Glutamatergic neuron (in vitro differentiated cells): ENCODE results near the gene DNASE1. TPM values are rescaled to one million over a fixed set of nuclear protein-coding genes. Genes with fewer than 3 reads are reported as not detected.

Experiments used
- DNase-seq: peaks from one replicate; pipeline ENCODE4 v3.0.0; 2022
- H3K27ac Mint-ChIP-seq: one replicate; pipeline ENCODE4 v1.8.0; 2020; ENCODE audit warnings: mild to moderate bottlenecking, mixed read lengths, inconsistent platforms; ENCODE audit not compliant: unreplicated experiment
- H3K27me3 Mint-ChIP-seq: one replicate; pipeline ENCODE4 v1.8.0; 2020; ENCODE audit warnings: mild to moderate bottlenecking, moderate library complexity, mixed read lengths, inconsistent platforms; ENCODE audit not compliant: unreplicated experiment
- H3K36me3 Mint-ChIP-seq: one replicate; pipeline ENCODE4 v1.8.0; 2020; ENCODE audit warnings: mild to moderate bottlenecking, mixed read lengths, inconsistent platforms; ENCODE audit not compliant: unreplicated experiment
- H3K4me1 Mint-ChIP-seq: one replicate; pipeline ENCODE4 v1.8.0; 2020; ENCODE audit warnings: mild to moderate bottlenecking, low read depth, mixed read lengths, inconsistent platforms; ENCODE audit not compliant: unreplicated experiment
- H3K4me3 Mint-ChIP-seq: one replicate; pipeline ENCODE4 v1.8.0; 2020; ENCODE audit warnings: mild to moderate bottlenecking, mixed read lengths, inconsistent platforms; ENCODE audit not compliant: unreplicated experiment
- H3K9me3 Mint-ChIP-seq: one replicate; pipeline ENCODE4 v1.8.0; 2020; ENCODE audit warnings: mild to moderate bottlenecking, moderate library complexity, mixed read lengths, inconsistent platforms; ENCODE audit not compliant: unreplicated experiment
- total RNA-seq: library from RNA; stranded (reverse); fragmentation: NEBNext Ultra II Directional; extraction: Animal tissue kit (Norgen Biotek cat#: 25700); gene quantifications from one replicate; pipeline ENCODE4 v1.2.1, GENCODE V29; 2021; ENCODE audit not compliant: unreplicated experiment
- TF ChIP-seq, protein P1 (sequence below): fragments of 200-600 bp; sonication (generic); IDR thresholded peaks from one replicate; pipeline ENCODE4 v1.5.0; 2021; ENCODE audit not compliant: partially characterized antibody, unreplicated experiment

Gene DNASE1
- total RNA-seq, 1 donor from 2014 or later, result 34.3 TPM

DNA sequence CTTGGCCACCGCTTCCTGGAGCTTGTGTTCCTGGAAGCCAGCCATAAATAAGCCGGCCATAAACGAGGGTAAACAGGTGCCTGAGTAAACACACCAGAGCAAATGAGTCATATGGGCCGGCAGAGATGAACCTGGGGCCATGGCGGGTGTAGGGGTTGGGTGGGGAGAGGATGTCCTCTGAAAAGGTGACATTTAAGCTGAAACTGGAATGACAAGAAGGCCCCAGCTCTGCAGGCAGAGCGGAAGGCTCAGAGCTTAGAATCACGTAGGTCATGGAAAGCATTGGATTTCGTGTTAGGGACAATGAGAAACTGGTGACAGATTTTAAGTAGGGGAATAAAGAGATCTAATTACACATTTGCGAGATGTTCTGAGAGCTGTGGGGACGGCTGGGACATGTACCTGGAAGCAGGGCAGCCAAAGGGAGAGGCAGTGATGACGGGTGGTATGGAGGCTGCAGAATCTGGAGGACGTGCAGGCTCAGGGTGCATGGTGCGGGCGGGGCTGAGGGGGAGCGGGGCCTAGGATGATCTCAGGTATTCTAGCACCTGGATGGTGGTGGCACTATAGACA is 8.1 kb upstream of the DNASE1 start:
- Mint-ChIP-seq H3K4me3 (no peak overlapping the region), H3K9me3 (peaks cover 5% of the 10 kb centered on the region), H3K27ac (no peak overlapping the region), H3K27me3 (peaks cover 4% of the 10 kb centered on the region), H3K4me1 (peaks cover 19% of the 10 kb centered on the region), H3K36me3 (no peaks in the 10 kb centered on the region)
- TF ChIP-seq, protein P1, sequence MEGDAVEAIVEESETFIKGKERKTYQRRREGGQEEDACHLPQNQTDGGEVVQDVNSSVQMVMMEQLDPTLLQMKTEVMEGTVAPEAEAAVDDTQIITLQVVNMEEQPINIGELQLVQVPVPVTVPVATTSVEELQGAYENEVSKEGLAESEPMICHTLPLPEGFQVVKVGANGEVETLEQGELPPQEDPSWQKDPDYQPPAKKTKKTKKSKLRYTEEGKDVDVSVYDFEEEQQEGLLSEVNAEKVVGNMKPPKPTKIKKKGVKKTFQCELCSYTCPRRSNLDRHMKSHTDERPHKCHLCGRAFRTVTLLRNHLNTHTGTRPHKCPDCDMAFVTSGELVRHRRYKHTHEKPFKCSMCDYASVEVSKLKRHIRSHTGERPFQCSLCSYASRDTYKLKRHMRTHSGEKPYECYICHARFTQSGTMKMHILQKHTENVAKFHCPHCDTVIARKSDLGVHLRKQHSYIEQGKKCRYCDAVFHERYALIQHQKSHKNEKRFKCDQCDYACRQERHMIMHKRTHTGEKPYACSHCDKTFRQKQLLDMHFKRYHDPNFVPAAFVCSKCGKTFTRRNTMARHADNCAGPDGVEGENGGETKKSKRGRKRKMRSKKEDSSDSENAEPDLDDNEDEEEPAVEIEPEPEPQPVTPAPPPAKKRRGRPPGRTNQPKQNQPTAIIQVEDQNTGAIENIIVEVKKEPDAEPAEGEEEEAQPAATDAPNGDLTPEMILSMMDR, result no peak
- DNase-seq, result no peak

DNA sequence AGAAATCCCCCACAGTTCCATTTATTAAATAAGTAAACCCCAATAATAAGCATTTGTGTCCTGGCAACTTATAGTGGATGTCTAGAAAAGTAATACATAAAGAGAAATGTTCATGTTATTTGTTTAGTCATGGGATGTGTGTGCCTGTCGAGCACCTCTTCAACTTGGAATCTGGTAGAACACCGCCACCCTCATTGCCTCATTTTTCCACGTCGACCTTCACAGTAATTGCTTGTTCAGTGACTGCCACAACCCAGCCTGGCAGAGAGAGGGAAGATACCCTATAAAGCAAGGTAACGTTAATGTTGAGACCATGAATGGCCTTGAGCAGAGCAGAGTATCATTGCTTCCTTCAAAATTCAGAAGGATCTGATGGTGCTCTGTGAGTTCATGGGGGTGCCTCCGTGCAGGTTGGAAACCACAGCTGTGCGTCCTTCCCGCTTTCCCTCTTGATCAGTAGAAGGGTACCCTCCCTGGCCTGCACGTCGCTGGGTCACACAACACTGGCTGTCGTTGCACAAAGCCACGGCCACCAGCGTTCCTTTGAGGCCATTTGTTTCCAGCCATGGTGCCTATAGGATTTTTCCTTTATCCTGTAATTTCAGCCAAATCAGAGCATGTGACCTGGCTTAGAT is 3.7 kb upstream of the DNASE1 start:
- H3K36me3 Mint-ChIP-seq, result no peaks in the 10 kb centered on the region
- TF ChIP-seq, protein P1, result no peak
- DNase-seq, result no peak
- no peaks in the 10 kb centered on the region for H3K27me3 Mint-ChIP-seq
- no peak overlapping the region for H3K27ac Mint-ChIP-seq
- H3K9me3 Mint-ChIP-seq, result peaks cover 3% of the 10 kb centered on the region
- H3K4me3 Mint-ChIP-seq, result no peak overlapping the region
- peaks cover 9% of the 10 kb centered on the region for H3K4me1 Mint-ChIP-seq

DNA sequence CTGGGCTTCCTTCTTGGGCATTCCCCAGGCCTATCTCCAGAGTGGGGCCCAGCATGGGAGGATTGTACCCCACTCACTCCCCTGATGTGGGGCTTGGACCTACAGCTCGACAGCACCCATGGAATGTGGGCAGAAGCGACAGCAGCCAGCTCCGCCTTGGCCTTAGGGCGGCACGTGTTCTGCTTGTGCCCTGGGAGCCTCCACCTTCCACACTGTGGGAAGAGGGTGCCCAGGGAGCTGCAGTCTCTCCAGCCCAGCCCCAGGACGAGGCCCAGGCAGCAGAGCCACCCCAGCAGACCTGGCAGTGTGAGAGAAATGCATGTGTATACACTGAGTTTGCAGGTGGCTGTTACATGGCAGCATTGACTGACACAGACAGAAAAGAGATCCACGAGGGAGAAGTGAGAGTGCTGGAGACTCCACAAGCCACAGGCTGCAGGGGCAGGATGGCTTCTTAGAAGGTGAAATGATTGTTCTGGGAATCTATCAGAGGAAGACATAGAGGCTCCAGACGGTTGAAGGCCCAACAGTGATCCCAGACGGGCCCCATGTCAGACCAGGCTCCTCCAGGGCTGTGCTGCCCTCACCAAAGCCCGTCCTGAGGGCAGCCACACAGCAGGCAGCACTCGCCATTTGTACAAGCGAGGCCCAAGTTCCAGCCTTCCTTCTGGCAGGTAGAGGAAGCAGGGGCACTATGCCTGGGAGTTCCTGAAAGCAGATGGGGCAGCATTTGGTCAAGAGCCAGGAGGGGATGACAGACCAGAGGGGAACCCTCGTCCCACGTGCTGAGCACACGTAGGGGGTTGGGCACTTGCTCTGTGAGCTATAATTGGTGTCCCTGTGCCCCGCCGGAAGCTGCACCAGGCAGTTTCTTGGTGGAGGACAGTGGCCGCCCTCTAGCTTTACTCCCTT is 2.8 kb upstream of the DNASE1 start:
- no peak for DNase-seq
- Mint-ChIP-seq H3K9me3 (no peaks in the 10 kb centered on the region), H3K4me1 (peaks cover 3% of the 10 kb centered on the region), H3K4me3 (no peak overlapping the region), H3K27me3 (no peaks in the 10 kb centered on the region), H3K27ac (no peak overlapping the region), H3K36me3 (no peaks in the 10 kb centered on the region)
- TF ChIP-seq, protein P1, result no peak

DNA sequence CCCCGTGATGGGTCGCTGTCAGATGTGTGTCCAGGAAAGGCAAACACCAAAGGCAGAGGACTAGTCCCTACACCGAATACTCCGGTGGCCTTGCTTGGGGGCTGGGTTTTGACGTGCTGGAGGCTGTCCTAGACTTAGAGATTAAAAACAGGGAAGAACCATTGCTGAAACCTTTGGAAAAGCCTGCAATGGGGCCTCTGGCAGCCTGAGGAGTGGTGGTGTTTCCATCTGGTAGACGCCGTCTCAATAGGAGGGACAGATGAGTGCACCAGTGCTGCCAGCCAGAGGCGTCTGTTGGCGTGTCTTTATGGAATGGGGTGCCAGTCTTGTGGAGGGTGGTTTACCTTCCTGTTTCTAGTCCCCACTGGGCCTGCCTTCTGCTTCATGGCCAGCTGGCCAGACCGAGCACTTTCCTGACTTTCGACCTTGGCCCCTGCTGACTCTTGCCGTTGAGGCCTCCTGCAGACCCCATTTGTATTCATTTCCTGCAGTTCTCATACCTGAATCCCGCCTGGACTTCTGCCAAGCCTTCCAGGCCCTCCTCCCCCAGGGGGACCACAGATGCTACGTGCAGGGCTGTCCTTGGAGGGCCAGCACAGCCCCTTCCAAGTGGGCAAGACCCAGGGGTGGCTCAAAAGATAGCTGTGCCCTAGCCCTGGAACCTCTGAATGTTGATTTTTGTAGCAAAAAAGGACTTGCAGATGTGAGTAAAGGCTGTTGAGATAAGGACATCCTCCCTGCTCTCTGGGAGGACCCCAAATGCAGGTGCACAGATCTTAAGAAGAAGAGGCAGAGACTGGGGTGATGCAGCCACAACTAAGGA is 1.9 kb upstream of the DNASE1 start:
- DNase-seq, result no peak
- no peaks in the 10 kb centered on the region for H3K27me3 Mint-ChIP-seq
- peaks cover 2% of the 10 kb centered on the region for H3K9me3 Mint-ChIP-seq
- no peaks in the 10 kb centered on the region for H3K36me3 Mint-ChIP-seq
- H3K27ac Mint-ChIP-seq, result no peak overlapping the region
- peaks cover 3% of the 10 kb centered on the region for H3K4me1 Mint-ChIP-seq
- TF ChIP-seq, protein P1, result no peak
- no peak overlapping the region for H3K4me3 Mint-ChIP-seq
